ENCODE data around the gene PTP4A2.

- TF ChIP-seq CTCF (IDR thresholded peaks at IDR 0.05 in 4 of 5, conservative IDR thresholded peaks at IDR 0.05 in 1 of 5) (no peak), POLR2A (IDR thresholded peaks at IDR 0.05) (no peak)
Observed at GRCh38 chr1:31985430-31985829, 47.3 kb upstream of the PTP4A2 start.
